OCI-LY7 (cell line): ENCODE measurements around the gene INSIG2. TPM values are rescaled to one million over a fixed set of nuclear protein-coding genes. Genes with fewer than 3 reads are reported as not detected.

Source experiments
- Bru-seq: library from RNA; stranded (reverse); fragments of 400-500 nt; gene quantifications from one replicate; lab custom pipeline; 2021; lab: Mats Ljungman, UMichigan
- BruChase-seq, 2 experiments: library from RNA; stranded (reverse); fragments of 400-500 nt; gene quantifications; one replicate each; lab custom pipeline; 2021; lab: Mats Ljungman, UMichigan
- BruUV-seq: library from RNA; stranded (reverse); fragments of 400-500 nt; replicated peaks from 2 replicates; lab custom pipeline; 2021; lab: Mats Ljungman, UMichigan
- CTCF ChIA-PET: fragments of 300-600 bp; sonication (Branson Sonifier 250); formaldehyde crosslinking; loops from one replicate; lab custom pipeline; 2022; ENCODE audit warnings: antibody characterized with exemption; ENCODE audit not compliant: unreplicated experiment; lab: Charles Lee
- POLR2A ChIA-PET: fragments of 300-600 bp; sonication (Branson Sonifier 250); formaldehyde crosslinking; loops from one replicate; lab custom pipeline; 2022; ENCODE audit warnings: antibody characterized with exemption; lab: Charles Lee
- DNase-seq: peaks from one replicate; pipeline ENCODE4 v3.0.0-alpha.2; 2015; ENCODE audit warnings: low spot score
- H2AFZ ChIP-seq: fragments of 200-600 bp; sonication (generic), shearing (Covaris generic); 2 replicates; pipeline ENCODE4 v1.6.1; 2014; ENCODE audit warnings: mild to moderate bottlenecking, antibody characterized with exemption, low read length, moderate library complexity
- H3K27ac ChIP-seq: fragments of 200-600 bp; sonication (generic); 2 replicates; pipeline ENCODE4 v1.5.1; 2014; ENCODE audit warnings: mixed run types, low read depth, mild to moderate bottlenecking, moderate library complexity, low read length, inconsistent platforms; ENCODE audit not compliant: poor library complexity, severe bottlenecking
- H3K36me3 ChIP-seq: fragments of 200-600 bp; sonication (generic); 2 replicates; pipeline ENCODE4 v1.6.1; 2014; ENCODE audit warnings: mild to moderate bottlenecking, antibody characterized with exemption, low read length, moderate library complexity, mixed read lengths; ENCODE audit not compliant: insufficient read depth
- H3K4me1 ChIP-seq: fragments of 200-600 bp; sonication (generic); 2 replicates; pipeline ENCODE4 v1.5.1; 2014; ENCODE audit warnings: mild to moderate bottlenecking, low read length; ENCODE audit not compliant: insufficient read depth, poor library complexity, severe bottlenecking
- H3K4me2 ChIP-seq: fragments of 200-600 bp; sonication (generic); 2 replicates; pipeline ENCODE4 v1.6.1; 2014; ENCODE audit warnings: mild to moderate bottlenecking, low read length
- H3K4me3 ChIP-seq: fragments of 200-600 bp; sonication (generic); 2 replicates; pipeline ENCODE4 v1.5.1; 2014; ENCODE audit warnings: mild to moderate bottlenecking, low read depth, low read length; ENCODE audit not compliant: poor library complexity, severe bottlenecking
- H3K79me2 ChIP-seq: fragments of 200-600 bp; sonication (generic); 2 replicates; pipeline ENCODE4 v1.6.1; 2016; ENCODE audit warnings: low read depth, mild to moderate bottlenecking, low read length, moderate library complexity, mixed read lengths; ENCODE audit not compliant: insufficient read depth
- H3K9me2 ChIP-seq: fragments of 200-600 bp; sonication (generic); 2 replicates; pipeline ENCODE4 v1.6.1; 2016; ENCODE audit warnings: mild to moderate bottlenecking, low read length, mixed read lengths; ENCODE audit not compliant: insufficient read depth
- H3K9me3 ChIP-seq: fragments of 200-600 bp; sonication (generic); 2 replicates; pipeline ENCODE4 v1.6.1; 2014; ENCODE audit warnings: mild to moderate bottlenecking, mixed run types, low read length, mixed read lengths
- H4K20me1 ChIP-seq: fragments of 200-600 bp; sonication (generic); 2 replicates; pipeline ENCODE4 v1.6.1; 2014; ENCODE audit warnings: mild to moderate bottlenecking, antibody characterized with exemption, low read length, moderate library complexity, mixed read lengths; ENCODE audit not compliant: insufficient read depth
- EZH2phosphoT487 ChIP-seq: fragments of 200-600 bp; sonication (generic); IDR thresholded peaks from 2 replicates; pipeline ENCODE4 v1.6.1; 2018; ENCODE audit warnings: low read depth, borderline replicate concordance, mild to moderate bottlenecking, mixed run types, antibody characterized with exemption, low read length, moderate library complexity, mixed read lengths
- intact Hi-C: fragments of 100-400 bp; cut with micrococcal nuclease; formaldehyde crosslinking; loops from one replicate; pipeline ENCODE4 v1.10.0; 2022; ENCODE audit not compliant: unreplicated experiment
- long read RNA-seq: library from polyadenylated mRNA; stranded (forward); transcript quantifications from one replicate; pipeline ENCODE4 v2.0.0, GENCODE V29; 2022
- total RNA-seq, 2 experiments: library from RNA; depleted of rRNA in 1 of 2; stranded (reverse); fragments of >200 nt in 1 of 2; shearing (Covaris generic) in 1 of 2; gene quantifications; 2 replicates each; pipeline ENCODE4 v1.2.3, GENCODE V29; 2014 to 2022
- TF ChIP-seq, protein P1 (sequence below): fragments of 200-600 bp; sonication (generic); conservative IDR thresholded peaks from 2 replicates; pipeline ENCODE4 v1.5.1; 2014; ENCODE audit warnings: mild to moderate bottlenecking, antibody characterized with exemption, low read length, moderate library complexity, mixed read lengths

INSIG2 gene
- total RNA-seq (2014; rRNA removed; shearing (Covaris generic)) (3.4 and 5.9 TPM in 2 replicates), total RNA-seq (2022) (17.4 and 21.2 TPM in 2 replicates), Bru-seq, nascent RNA (percentile 75 among the genes with signal in this experiment), BruChase-seq, experiment 1, labeled RNA remaining after a 6-hour chase (percentile 80 among the genes with signal in this experiment), BruChase-seq, experiment 2, labeled RNA remaining after a 2-hour chase (percentile 88 among the genes with signal in this experiment)
- long read RNA-seq, transcript INSIG2-201 (6 exons, 2,590 nt), result major isoform, 35 of 41 reads
- long read RNA-seq, partial matches to known transcripts, result 1 of 41 reads
- long read RNA-seq, other reads (novel, unspliced or antisense), result 4 of 41 reads

DNA sequence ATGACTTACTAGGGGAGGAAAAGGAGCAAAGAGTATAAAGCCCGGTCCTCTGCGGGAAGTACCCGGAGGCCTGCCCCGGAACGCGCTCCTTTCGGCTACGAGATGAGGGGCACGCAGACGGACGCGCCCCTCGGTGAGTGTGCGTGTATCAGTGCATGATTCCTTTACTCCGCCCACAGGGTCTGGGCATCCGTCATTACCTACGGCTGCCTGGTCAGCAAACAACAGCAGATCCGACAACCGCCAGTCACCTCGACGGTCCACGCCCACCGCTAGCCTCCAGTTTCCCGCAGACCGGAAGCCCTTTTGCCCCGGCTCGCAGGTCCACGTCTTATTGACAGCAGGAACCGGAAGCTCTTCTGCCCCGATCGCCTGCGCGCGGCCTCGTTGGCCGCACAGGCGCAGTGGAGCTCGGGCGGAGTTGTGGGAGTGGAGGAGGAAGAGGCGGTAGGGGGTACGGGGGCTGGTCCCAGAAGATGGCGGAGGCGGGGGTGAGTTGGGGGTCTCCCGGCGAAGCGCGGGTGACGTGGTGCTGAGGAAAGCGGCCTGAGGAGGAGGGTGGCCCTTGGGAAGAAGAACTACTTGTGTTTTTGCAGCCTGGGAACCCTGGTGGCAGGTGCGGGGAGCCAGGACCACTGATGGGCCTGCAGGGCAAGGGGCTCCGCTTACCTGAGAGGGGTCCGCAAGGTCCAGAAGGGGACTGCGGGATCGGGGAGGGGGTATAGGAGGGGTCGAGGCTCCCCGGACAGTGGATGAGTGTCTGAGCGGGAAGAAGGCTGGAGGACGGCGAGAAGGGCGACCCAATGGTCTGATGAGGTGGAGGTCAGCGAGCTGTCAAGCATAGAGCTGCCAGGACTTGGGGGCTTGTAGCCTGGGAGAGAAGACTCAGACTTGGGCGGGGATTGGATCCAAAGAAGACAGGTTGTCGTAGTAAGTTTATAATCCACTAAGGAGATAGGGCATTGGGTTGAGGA lies at the start of gene INSIG2:
Gene INSIG2, plus strand, starts transcription at position 421 of the 974 bp plus-strand sequence. CDS start 8,086 bp downstream, outside the sequence.
- peaks cover 11% of the 10 kb centered on the region; the same call in 1 of the 2 replicates for H4K20me1 ChIP-seq
- intact Hi-C loops, result no loop called here
- no TSS peak for BruUV-seq
- H3K36me3 ChIP-seq, result no peaks in the 10 kb centered on the region
- no peak for TF ChIP-seq EZH2phosphoT487
- TF ChIP-seq, protein P1, sequence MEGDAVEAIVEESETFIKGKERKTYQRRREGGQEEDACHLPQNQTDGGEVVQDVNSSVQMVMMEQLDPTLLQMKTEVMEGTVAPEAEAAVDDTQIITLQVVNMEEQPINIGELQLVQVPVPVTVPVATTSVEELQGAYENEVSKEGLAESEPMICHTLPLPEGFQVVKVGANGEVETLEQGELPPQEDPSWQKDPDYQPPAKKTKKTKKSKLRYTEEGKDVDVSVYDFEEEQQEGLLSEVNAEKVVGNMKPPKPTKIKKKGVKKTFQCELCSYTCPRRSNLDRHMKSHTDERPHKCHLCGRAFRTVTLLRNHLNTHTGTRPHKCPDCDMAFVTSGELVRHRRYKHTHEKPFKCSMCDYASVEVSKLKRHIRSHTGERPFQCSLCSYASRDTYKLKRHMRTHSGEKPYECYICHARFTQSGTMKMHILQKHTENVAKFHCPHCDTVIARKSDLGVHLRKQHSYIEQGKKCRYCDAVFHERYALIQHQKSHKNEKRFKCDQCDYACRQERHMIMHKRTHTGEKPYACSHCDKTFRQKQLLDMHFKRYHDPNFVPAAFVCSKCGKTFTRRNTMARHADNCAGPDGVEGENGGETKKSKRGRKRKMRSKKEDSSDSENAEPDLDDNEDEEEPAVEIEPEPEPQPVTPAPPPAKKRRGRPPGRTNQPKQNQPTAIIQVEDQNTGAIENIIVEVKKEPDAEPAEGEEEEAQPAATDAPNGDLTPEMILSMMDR, result no peak
- H3K4me1 ChIP-seq, result peaks cover 16% of the 10 kb centered on the region
- ChIA-PET CTCF (no interaction called here), POLR2A (interaction anchor here (0.7 to 3.3 kb wide), 7 partner anchors 9 to 95 kb away, joined by 3 to 22 read pairs (median 3); no protein-coding TSS in a partner anchor)
- H3K9me3 ChIP-seq, result no peaks in the 10 kb centered on the region
- H3K27ac ChIP-seq, result no peak within 1 kb of the TSS
- peak within 1 kb of the TSS; percentile 98 for H2AFZ ChIP-seq
- H3K4me2 ChIP-seq, result peak within 1 kb of the TSS; percentile 82
- no peaks in the 10 kb centered on the region for H3K9me2 ChIP-seq
- peaks cover 33% of the 10 kb centered on the region for H3K79me2 ChIP-seq
- peak; percentile 94 for DNase-seq
- peak within 1 kb of the TSS; percentile 92 for H3K4me3 ChIP-seq

DNA sequence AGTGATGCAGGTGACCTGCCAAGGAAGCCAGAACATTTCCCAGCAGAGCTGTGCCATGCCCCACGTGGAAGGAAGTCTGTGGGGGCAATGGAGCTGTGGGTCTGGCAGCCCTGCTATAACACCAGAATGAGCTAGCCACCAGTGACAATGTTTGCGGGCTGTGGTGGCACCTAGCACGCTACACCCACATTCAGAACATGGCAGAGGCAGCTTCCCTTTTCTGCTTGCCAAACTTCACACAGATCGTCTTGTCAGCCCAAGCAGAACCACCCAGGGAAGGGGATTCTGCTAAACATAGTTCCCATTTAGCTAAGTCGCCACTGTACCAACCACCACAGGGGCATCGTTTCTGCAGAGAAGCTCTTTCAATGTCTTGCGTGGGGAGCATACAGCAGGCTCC lies 47.4 kb upstream of the INSIG2 start:
- intact Hi-C loops, result loop anchor here (10.0 kb wide), 1 partner anchor 814 kb away; no protein-coding TSS in a partner anchor
- POLR2A ChIA-PET, result no interaction called here
- BruUV-seq, result no TSS peak
- no peak overlapping the region for H3K27ac ChIP-seq
- H3K4me1 ChIP-seq, result no peaks in the 10 kb centered on the region
- H3K79me2 ChIP-seq, result no peaks in the 10 kb centered on the region
- H3K4me3 ChIP-seq, result no peak overlapping the region
- TF ChIP-seq, protein P1, result no peak
- no peak for TF ChIP-seq EZH2phosphoT487
- no peaks in the 10 kb centered on the region for H3K36me3 ChIP-seq
- CTCF ChIA-PET, result interaction anchor here (0.7 kb wide), 1 partner anchor 30 kb away, joined by 3 read pairs; no protein-coding TSS in a partner anchor
- H3K4me2 ChIP-seq, result no peak overlapping the region
- no peaks in the 10 kb centered on the region for H3K9me3 ChIP-seq
- no peaks in the 10 kb centered on the region for H4K20me1 ChIP-seq
- H3K9me2 ChIP-seq, result no peaks in the 10 kb centered on the region
- no peak for DNase-seq
- H2AFZ ChIP-seq, result no peak overlapping the region
